CD4-positive, alpha-beta T cell treated with Interleukin-4 for 1 hour (primary cell): ENCODE data around the gene ZHX3.
A peak's percentile ranks its signal among the peaks of the same experiment; 100 is the strongest.
"Not testable (repeated sequence)": the region's sequence is repeated elsewhere in the genome, so short reads cannot be mapped to it uniquely, and the experiment has no call there.

Experiments
- DNase-seq, 2 donors: peaks; one replicate each; pipeline ENCODE4 v3.0.0-alpha.2; 2020 to 2022

Gene ZHX3

GRCh38 chr20:41145317-41145716 is 172.2 kb downstream of the ZHX3 start:
- no peak for DNase-seq

GRCh38 chr20:41143354-41143753 is 174.2 kb downstream of the ZHX3 start:
- no peak for DNase-seq

- peak; percentile 34 to 63 for DNase-seq
These were observed 174.6 kb downstream of the ZHX3 start for GRCh38 chr20:41142919-41143318.

- no peak for DNase-seq
These were observed 175.3 kb downstream of the ZHX3 start for GRCh38 chr20:41142245-41142644.

GRCh38 chr20:41141153-41141815 is 176.2 kb downstream of the ZHX3 start:
- DNase-seq = no peak

GRCh38 chr20:41140226-41141133 is 177.1 kb downstream of the ZHX3 start:
- no peak for DNase-seq

- no peak for DNase-seq
These were observed 178.1 kb downstream of the ZHX3 start for GRCh38 chr20:41139227-41140093.

- DNase-seq = peak; percentile 21 to 53
These were observed 178.9 kb downstream of the ZHX3 start for GRCh38 chr20:41138475-41139226.

- peak; percentile 49 to 71 for DNase-seq
These were observed 179.7 kb downstream of the ZHX3 start for GRCh38 chr20:41137614-41138474.

GRCh38 chr20:41136680-41137613 is 180.6 kb downstream of the ZHX3 start, which contains the start of gene PLCG1:
Gene PLCG1, plus strand, starts transcription at chr20:41137543. Its CDS starts 99 bp downstream, at chr20:41137642.
- peak; percentile 81 to 83 for DNase-seq

- no peak for DNase-seq
These were observed 181.4 kb downstream of the ZHX3 start for GRCh38 chr20:41135888-41136679.

- DNase-seq = peak; percentile 69 to 75
These were observed 182.2 kb downstream of the ZHX3 start for GRCh38 chr20:41135187-41135887.

GRCh38 chr20:41134362-41135186 is 183.0 kb downstream of the ZHX3 start:
- DNase-seq = no peak

- peak; percentile 55 to 60 for DNase-seq
These were observed 183.7 kb downstream of the ZHX3 start for GRCh38 chr20:41133709-41134361.

GRCh38 chr20:41132388-41132775 is 185.1 kb downstream of the ZHX3 start:
- DNase-seq = not testable (repeated sequence)

- no peak for DNase-seq
These were observed 185.7 kb downstream of the ZHX3 start for GRCh38 chr20:41131594-41132387.
